ENCODE data around the gene PACS2.
"Not testable (repeated sequence)": the region's sequence is repeated elsewhere in the genome, so short reads cannot be mapped to it uniquely, and the experiment has no call there.

The PACS2 gene

GRCh38 chr14:105314287-105315200 is at the start of gene PACS2:
TSS of gene PACS2 (plus strand) at chr14:105314748. CDS start at chr14:105314919, 171 bp downstream.
- no peak within 1 kb of the TSS for H3K27ac ChIP-seq (ENCODE audit: low read length)
- no peaks in the 10 kb centered on the region for H3K36me3 ChIP-seq (ENCODE audit: insufficient read depth, low read depth, low read length)
- peaks cover 7% of the 10 kb centered on the region; the same call in 1 of the 2 replicates for H3K27me3 ChIP-seq (ENCODE audit: insufficient read depth, low read length)
- peak within 1 kb of the TSS; percentile 63; the same call in 1 of the 2 replicates for H3K9ac ChIP-seq (ENCODE audit: low read depth, low read length)
- peaks cover 8% of the 10 kb centered on the region; the same call in 1 of the 2 replicates for H3K4me1 ChIP-seq (ENCODE audit: insufficient read depth, low read length)
- H3K4me3 ChIP-seq (ENCODE audit: low read length), result peak within 1 kb of the TSS; percentile 64
- no peaks in the 10 kb centered on the region for H3K9me3 ChIP-seq (ENCODE audit: insufficient read depth, low read depth, low read length)

- Histone ChIP-seq H3K4me3 (ENCODE audit: low read length) (no peak overlapping the region), H3K4me1 (ENCODE audit: insufficient read depth, low read length) (no peaks in the 10 kb centered on the region), H3K27ac (ENCODE audit: low read length) (no peak overlapping the region), H3K9me3 (ENCODE audit: insufficient read depth, low read depth, low read length) (no peaks in the 10 kb centered on the region), H3K9ac (ENCODE audit: low read depth, low read length) (no peak overlapping the region), H3K27me3 (ENCODE audit: insufficient read depth, low read length) (no peaks in the 10 kb centered on the region), H3K36me3 (ENCODE audit: insufficient read depth, low read depth, low read length) (no peaks in the 10 kb centered on the region)
Measured at GRCh38 chr14:105267820-105268548, 46.6 kb upstream of the PACS2 start.

- Histone ChIP-seq H3K36me3 (ENCODE audit: insufficient read depth, low read depth, low read length) (no peaks in the 10 kb centered on the region), H3K9ac (ENCODE audit: low read depth, low read length) (no peak overlapping the region), H3K27ac (ENCODE audit: low read length) (no peak overlapping the region)
Measured at GRCh38 chr14:105268736-105269354, 45.7 kb upstream of the PACS2 start.

GRCh38 chr14:105269405-105269804 is 45.1 kb upstream of the PACS2 start:
- Histone ChIP-seq H3K27me3 (ENCODE audit: insufficient read depth, low read length) (no peaks in the 10 kb centered on the region), H3K9me3 (ENCODE audit: insufficient read depth, low read depth, low read length) (no peaks in the 10 kb centered on the region), H3K27ac (ENCODE audit: low read length) (no peak overlapping the region), H3K4me1 (ENCODE audit: insufficient read depth, low read length) (no peaks in the 10 kb centered on the region), H3K36me3 (ENCODE audit: insufficient read depth, low read depth, low read length) (no peaks in the 10 kb centered on the region), H3K9ac (ENCODE audit: low read depth, low read length) (no peak overlapping the region), H3K4me3 (ENCODE audit: low read length) (no peak overlapping the region)

More at GRCh38 chr14:105268736-105269354, 45.7 kb upstream of the PACS2 start:
- Histone ChIP-seq H3K27me3 (ENCODE audit: insufficient read depth, low read length) (no peaks in the 10 kb centered on the region), H3K9me3 (ENCODE audit: insufficient read depth, low read depth, low read length) (no peaks in the 10 kb centered on the region), H3K4me1 (ENCODE audit: insufficient read depth, low read length) (no peaks in the 10 kb centered on the region), H3K4me3 (ENCODE audit: low read length) (no peak overlapping the region)

- Histone ChIP-seq H3K4me3 (ENCODE audit: low read length) (no peak overlapping the region), H3K36me3 (ENCODE audit: insufficient read depth, low read depth, low read length) (no peaks in the 10 kb centered on the region), H3K4me1 (ENCODE audit: insufficient read depth, low read length) (no peaks in the 10 kb centered on the region), H3K9me3 (ENCODE audit: insufficient read depth, low read depth, low read length) (no peaks in the 10 kb centered on the region), H3K27ac (ENCODE audit: low read length) (no peak overlapping the region), H3K27me3 (ENCODE audit: insufficient read depth, low read length) (no peaks in the 10 kb centered on the region), H3K9ac (ENCODE audit: low read depth, low read length) (no peak overlapping the region)
Measured at GRCh38 chr14:105271224-105271890, 43.2 kb upstream of the PACS2 start.

- no peaks in the 10 kb centered on the region for H3K36me3 ChIP-seq (ENCODE audit: insufficient read depth, low read depth, low read length)
- H3K4me3 ChIP-seq (ENCODE audit: low read length), result no peak overlapping the region
- H3K9ac ChIP-seq (ENCODE audit: low read depth, low read length), result no peak overlapping the region
- H3K9me3 ChIP-seq (ENCODE audit: insufficient read depth, low read depth, low read length), result no peaks in the 10 kb centered on the region
- no peaks in the 10 kb centered on the region for H3K27me3 ChIP-seq (ENCODE audit: insufficient read depth, low read length)
- no peak overlapping the region for H3K27ac ChIP-seq (ENCODE audit: low read length)
- no peaks in the 10 kb centered on the region for H3K4me1 ChIP-seq (ENCODE audit: insufficient read depth, low read length)
Measured at GRCh38 chr14:105272623-105273022, 41.9 kb upstream of the PACS2 start.

- Histone ChIP-seq H3K9ac (ENCODE audit: low read depth, low read length) (no peak overlapping the region), H3K27ac (ENCODE audit: low read length) (no peak overlapping the region), H3K4me1 (ENCODE audit: insufficient read depth, low read length) (no peaks in the 10 kb centered on the region), H3K9me3 (ENCODE audit: insufficient read depth, low read depth, low read length) (no peaks in the 10 kb centered on the region), H3K36me3 (ENCODE audit: insufficient read depth, low read depth, low read length) (no peaks in the 10 kb centered on the region), H3K27me3 (ENCODE audit: insufficient read depth, low read length) (no peaks in the 10 kb centered on the region), H3K4me3 (ENCODE audit: low read length) (no peak overlapping the region)
Measured at GRCh38 chr14:105273062-105273461, 41.5 kb upstream of the PACS2 start.

- H3K4me1 ChIP-seq (ENCODE audit: insufficient read depth, low read length), result no peaks in the 10 kb centered on the region
- H3K9ac ChIP-seq (ENCODE audit: low read depth, low read length), result no peak overlapping the region
- H3K9me3 ChIP-seq (ENCODE audit: insufficient read depth, low read depth, low read length), result no peaks in the 10 kb centered on the region
- no peak overlapping the region for H3K4me3 ChIP-seq (ENCODE audit: low read length)
- no peak overlapping the region for H3K27ac ChIP-seq (ENCODE audit: low read length)
- H3K36me3 ChIP-seq (ENCODE audit: insufficient read depth, low read depth, low read length), result no peaks in the 10 kb centered on the region
- no peaks in the 10 kb centered on the region for H3K27me3 ChIP-seq (ENCODE audit: insufficient read depth, low read length)
Measured at GRCh38 chr14:105274637-105275036, 39.9 kb upstream of the PACS2 start.

GRCh38 chr14:105275267-105275946 is 39.1 kb upstream of the PACS2 start:
- Histone ChIP-seq H3K27me3 (ENCODE audit: insufficient read depth, low read length) (no peaks in the 10 kb centered on the region), H3K9ac (ENCODE audit: low read depth, low read length) (no peak overlapping the region), H3K27ac (ENCODE audit: low read length) (no peak overlapping the region), H3K4me1 (ENCODE audit: insufficient read depth, low read length) (no peaks in the 10 kb centered on the region), H3K4me3 (ENCODE audit: low read length) (no peak overlapping the region), H3K9me3 (ENCODE audit: insufficient read depth, low read depth, low read length) (no peaks in the 10 kb centered on the region), H3K36me3 (ENCODE audit: insufficient read depth, low read depth, low read length) (no peaks in the 10 kb centered on the region)

- not testable (repeated sequence) for H3K4me3 ChIP-seq (ENCODE audit: low read length); H3K36me3 ChIP-seq (ENCODE audit: insufficient read depth, low read depth, low read length); H3K27me3 ChIP-seq (ENCODE audit: insufficient read depth, low read length); H3K4me1 ChIP-seq (ENCODE audit: insufficient read depth, low read length); H3K9me3 ChIP-seq (ENCODE audit: insufficient read depth, low read depth, low read length); H3K27ac ChIP-seq (ENCODE audit: low read length); H3K9ac ChIP-seq (ENCODE audit: low read depth, low read length)
Measured at GRCh38 chr14:105277448-105277847, 37.1 kb upstream of the PACS2 start.

Data from iPS-20b (cell line).